NCI-H82 treated with DMSO at 0.1 percent for 48 hours (cell line): Measurements from ENCODE around the gene MEX3A.
"Not testable (repeated sequence)": the region's sequence is repeated elsewhere in the genome, so short reads cannot be mapped to it uniquely, and the experiment has no call there.

Experiments used
- DNase-seq: peaks from one replicate; lab custom pipeline; 2025; ENCODE audit not compliant: unreplicated experiment; lab: John Stamatoyannopoulos, UW

The MEX3A gene

DNA sequence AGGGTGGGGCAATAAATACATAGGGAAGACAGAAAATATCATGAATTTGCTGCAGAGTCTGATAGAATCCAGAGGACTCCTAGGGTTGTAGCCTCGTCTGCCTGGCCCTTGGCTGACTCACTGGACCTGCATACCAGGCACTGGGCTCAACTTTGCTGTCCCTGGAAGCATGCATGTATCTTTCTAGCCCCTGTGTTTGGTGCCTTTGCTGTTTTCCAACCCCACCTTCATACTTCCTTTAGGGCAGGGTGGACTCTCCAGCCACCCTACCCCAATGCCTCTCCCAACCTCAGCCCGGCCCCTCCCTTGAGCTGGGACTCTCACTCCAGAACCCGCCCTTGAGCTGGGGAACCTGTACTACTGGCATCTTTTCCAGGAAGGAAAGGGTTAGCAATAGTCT, 20.1 kb downstream of the MEX3A start:
- no peak for DNase-seq

DNA sequence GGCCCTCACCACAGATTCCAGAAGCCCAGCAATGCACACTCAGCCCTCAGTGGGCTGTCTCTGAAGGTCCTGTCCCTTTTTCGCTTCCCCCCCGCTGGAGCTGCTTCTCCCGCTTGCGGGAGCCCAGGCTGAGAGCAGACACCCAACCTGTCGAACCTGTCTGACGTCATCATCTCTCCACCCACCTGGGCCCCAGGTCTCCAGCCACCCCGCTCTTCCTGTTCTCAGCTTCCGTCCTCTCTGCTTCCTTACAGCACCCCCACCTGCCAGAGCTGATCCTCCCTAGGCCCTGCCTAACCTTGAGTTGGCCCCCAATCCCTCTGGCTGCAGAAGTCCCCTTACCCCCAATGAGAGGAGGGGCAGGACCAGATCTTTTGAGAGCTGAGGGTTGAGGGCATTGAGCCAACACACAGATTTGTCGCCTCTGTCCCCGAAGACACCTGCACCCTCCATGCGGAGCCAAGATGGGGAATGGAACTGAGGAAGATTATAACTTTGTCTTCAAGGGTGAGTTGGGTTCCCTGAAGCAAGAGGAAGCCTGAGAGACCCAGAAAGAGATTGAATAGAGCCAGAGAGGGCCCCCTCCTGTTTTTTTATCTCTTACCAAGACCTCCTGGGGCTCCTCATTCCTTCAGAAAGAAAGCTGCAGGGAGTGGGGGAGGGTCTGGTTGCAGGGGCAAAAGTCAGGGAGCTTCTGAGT, 21.2 kb downstream of the MEX3A start, which contains the start of gene RAB25:
Gene RAB25, plus strand, starts transcription at position 224 of the 700 bp plus-strand sequence. Its CDS starts 241 bp downstream, at position 465.
- DNase-seq = no peak

DNA sequence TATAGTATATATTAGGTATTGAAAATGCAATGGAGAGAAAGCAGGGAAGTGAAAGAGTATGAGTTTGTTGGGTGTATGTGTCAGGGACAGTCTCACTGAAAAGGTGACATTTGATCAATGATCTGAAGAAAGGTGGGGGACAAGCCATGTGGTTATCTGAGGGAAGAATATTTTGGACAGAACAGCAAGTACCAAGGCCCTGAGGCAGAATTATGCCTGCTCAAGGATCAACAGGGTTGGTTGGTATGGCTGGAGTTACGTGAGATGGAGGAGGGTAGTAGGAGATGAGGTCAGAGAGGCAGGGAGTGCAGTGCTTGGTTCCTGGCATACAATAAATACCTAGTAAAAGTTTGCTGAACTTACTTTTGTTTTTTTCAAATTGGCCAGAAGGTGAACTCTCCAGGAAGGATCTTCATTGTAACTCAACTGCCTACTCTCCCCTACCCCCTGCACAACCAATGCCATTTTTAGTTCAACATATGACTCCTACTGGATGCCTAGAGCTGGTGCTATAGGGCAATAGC, 25.9 kb downstream of the MEX3A start:
- no peak for DNase-seq

DNA sequence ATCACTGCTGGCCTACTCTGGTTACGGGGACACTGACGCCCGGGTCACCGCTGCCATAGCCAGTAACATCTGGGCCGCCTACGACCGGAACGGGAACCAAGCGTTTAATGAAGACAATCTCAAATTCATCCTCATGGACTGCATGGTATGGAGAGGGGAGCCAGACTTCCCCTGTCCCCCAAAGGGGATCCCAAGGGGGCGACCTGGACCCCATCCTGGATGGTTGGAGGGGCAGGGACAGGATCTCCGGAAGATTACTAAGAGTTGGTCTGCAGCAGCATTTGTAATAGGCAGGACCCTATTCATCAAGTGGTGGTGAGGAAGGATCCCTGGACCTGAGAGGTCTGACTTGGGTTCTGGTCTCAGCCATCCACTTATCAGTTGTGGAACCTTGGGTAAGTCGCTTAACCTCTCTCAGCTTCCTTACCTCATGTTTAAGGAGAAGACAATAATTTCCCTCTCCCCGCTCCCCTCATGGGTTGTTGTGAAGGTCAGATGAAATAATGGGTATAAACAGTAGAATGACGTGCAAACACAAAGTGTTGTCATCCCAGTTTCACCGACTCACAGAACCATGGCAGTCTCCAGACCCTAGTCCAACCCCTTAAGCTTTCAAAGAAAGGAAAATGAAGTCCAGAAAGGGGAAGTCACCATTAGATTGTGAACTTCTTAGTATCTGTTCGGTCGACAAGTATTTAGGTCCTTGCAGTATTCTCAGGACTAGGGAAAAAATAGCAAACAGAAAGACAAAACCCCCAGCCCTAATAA, 26.8 kb downstream of the MEX3A start:
- no peak for DNase-seq

DNA sequence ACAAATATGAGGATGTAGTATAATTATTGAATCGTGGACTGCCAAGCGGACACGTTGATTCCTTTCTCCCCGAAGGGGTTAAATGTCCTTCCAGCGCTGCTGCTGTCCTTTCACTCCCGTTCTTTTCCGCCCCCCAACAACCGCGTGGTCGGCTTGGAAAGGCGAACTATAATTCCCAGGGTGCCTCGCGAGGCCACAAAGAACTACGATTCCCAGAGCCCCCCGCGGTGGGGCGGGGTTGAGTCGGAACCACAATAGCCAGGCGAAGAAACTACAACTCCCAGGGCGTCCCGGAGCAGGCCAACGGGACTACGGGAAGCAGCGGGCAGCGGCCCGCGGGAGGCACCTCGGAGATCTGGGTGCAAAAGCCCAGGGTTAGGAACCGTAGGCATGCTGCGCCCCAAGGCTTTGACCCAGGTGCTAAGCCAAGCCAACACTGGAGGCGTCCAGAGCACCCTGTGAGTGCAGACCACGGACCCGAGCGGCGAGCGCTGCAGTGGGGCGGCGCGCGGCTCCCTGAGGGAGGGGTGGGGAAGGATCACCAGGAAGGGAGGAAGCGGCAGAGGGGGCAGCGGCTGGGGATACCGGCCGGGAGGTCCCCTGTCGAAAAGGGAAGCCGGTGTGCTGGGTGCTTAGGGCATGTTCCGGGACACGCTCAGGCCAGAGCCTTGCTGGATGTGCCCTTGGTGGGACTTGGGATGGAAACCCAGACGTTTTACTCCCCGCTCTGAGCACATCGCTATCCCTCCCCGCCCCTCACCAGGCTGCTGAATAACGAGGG, 27.6 kb downstream of the MEX3A start, which contains the start of gene LAMTOR2:
Gene LAMTOR2, plus strand, starts transcription at position 283 of the 781 bp plus-strand sequence. Its CDS starts 108 bp downstream, at position 391.
- DNase-seq = peak; percentile 99

DNA sequence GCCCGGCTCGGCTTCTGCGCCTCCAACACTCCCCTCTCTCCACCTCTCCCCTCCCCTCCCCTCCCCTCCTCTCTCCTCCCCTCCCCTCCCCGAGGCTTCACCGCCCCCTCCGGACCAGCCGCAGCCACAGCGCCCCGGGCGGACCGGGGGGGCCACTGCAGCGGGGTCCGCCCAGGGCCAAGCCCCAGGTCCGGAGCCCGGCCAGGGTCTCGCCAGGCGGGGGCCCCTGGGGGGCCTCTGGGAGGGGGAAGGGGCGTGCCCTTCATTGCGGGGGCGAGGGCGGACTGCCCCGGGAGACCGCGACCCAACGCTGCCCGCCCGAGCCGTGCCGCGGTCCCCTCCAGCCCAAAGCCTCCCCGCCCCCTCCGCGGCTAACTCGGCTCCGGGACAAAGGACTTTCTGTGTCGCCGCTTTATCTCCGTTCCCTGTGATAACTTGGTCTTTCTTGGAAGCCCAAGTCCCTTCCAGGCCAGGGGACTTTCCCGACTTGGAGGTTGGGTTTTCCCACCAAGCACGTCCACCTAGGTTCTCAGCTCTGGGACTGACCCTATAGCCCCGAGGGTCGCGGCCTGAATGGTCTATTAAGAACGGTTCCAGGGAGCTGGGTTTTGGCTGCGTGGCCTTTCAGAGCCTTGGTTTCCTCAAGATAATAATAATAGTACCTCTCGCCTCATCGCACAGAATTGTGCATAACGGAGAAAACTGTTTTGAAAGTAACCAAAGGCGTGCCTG, 28.3 kb downstream of the MEX3A start, which contains the start of gene UBQLN4:
Gene UBQLN4, minus strand, starts transcription at position 31 of the 732 bp plus-strand sequence. CDS start 97 bp downstream, outside the sequence.
- DNase-seq = peak; percentile 70

DNA sequence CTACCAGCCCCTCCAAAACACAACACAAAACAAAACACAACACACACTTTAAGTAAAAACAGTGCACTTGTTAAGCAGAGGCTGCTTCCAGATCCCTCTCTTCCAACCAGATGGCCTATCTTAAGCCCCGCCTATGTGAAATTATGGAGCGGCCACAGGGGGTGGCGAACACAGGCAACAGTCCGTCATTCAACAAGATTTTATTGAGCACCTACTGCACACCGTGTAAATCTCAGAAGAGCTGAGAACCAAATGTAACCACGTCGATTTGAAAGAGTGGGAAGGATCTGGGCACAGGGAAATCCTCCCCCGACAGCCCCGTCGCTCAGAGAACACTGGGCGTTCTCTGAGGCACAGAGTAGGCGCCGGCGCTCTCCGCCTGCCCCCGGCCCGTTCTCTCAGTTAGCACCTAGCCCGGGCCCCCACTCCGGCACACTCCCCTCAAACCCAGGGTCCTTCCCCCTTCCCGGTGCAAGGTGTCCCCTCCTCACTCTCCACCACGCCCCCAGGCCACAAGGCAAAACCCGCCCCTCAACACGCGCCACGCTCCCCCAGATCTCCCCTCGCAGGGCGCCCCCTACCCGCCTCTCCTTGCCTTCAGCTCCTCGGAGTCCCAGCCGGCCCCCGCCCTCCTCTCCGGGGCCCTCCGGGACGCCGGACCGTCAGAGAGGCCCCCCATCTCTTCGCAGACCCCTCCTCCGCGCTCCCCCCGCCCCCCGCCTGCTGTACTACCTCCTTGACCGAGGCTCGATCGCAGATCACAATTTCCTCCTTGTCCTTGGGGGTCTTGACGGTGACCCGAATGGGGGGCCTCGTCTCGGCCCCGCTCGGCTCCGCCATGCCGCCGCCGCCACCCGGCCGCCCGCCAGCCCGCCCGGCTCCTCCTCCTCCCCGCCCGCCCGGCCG, 29.1 kb downstream of the MEX3A start:
- peak; percentile 63 for DNase-seq

DNA sequence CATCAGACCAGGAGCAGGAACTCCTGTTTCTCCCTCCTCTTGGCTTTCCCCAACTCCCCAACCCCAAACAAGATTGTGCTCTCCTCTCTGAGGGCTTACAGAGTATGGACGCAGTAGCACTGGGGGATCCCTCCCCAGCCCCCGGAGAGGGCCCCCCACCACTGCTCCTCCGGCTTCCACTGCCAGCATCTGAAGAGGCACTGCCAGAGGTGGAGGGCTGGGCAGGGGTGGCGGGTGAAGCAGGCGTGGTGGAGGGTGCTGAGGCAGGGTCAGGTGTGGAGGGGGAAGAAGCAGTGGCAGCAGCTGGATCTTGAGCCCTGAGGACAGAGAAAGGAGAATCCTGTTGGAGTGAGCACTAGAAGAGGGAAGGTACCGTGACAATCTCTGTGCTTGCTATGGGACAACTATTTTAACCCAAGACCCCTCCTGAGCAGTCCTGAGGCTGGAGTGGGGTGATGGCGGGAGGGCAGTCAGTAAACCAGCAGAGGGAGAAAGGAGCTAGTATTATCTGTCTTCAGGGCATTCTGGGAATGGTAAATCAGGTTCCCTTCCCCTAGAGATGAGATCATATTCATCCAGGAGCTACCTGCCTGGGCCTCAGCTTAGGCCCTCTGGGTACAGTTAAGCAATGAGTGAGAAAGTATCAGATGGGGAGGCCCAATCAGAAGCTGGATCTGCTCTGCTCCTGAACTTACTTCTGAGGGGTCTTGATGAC, 31.1 kb downstream of the MEX3A start:
- DNase-seq = no peak

DNA sequence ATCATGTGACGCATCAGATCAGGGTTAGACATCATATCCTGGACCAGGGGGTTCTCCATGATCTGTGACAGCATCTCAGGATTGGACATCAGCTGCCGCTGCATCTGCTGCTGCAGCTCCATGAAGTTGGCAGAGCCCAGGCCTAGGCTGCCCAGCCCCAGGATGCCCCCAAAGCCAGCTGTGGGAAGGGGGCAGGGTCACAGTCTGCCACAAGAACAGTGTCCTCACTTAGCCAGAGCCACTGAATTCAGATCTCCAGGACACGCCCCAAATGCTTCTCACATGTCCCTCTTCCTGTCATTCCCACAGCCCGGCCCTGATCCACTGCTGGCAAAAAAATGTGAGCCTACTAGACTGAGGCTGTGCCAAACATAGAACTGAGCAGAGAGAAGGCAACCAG, 31.9 kb downstream of the MEX3A start:
- DNase-seq = no peak

DNA sequence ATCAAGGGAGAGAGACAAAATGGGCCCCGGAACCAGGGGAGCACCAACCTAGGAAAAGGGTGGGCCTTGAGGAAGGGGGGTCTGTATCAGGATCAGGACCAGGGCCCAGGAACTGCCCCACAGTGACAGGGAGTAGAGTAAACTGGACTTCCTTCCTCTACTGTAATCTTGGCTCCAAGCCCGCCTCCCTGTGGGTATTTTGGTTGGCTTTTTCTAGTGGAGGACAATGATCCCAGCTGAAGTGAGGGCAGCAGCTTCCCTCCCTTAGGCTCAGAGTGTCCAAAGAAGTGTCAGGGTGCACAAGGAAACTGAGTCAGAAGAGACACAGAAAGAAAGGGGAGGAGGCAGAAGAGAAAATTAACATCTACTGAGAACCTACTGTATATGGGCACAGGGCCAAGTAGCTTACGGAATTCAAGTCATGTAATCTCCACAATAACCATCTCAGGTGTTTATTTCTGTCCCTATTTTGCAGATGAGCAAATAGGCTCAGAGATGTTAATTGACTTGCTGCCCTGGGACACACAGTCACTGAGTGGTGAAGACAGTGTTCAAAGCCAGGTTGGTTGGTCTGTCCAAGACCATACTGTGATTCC, 33.5 kb downstream of the MEX3A start:
- DNase-seq = no peak

DNA sequence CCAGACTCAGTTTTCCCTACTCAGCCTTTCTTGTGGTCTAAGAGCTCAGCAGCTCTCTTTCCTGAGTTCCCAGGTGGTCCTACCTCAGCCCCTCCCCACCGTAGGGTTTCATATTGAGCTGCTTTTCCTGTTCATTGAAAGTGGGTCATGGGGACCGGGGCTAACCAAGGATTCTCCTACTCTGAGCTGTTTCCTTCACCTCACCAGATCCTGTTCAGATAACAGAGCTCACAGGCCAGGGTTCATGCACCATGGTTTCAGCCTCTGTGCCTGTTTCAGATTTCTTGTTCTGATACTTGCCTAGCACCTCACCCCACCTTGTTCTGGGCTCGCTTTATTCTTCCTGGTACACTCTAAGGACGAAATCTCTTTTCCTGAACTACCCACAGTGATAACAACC, 37.2 kb downstream of the MEX3A start:
- no peak for DNase-seq

DNA sequence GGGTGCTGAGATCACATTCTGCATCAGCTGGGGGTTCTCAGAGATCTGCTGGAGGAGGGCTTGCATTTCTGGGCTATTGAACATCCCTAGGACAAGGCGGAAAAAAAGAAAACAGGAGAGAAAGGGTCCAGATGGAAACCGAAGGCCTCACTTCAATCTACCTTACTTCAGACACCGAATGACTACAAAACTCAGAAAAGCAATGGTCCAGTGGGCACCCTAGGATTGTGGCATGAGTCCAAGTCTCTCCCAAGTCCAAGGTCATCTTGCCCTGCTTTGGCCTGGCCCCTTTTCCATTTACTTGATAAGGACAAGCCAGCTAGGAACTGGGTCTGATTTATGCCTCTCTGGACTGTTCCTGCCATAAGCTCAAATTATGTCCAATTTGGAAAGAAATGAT, 39.4 kb downstream of the MEX3A start:
- no peak for DNase-seq

DNA sequence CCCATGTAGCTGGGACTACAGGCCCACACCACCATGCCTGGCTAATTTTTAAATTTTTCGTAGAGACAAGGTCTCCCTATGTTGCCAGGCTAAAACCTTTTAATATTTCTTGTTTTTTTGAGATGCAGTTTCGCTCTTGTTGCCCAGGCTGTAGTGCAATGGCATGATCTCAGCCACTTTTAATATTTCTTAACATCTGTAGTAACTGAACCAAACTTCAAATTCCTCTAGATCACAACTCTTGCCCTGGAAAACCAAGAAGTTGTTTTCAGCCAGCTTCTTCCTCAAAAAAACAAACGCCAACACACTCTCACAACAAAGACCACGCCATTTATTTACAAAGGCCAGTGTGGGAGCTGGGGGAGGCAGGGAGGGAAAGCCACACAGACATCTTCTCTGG, 47.3 kb downstream of the MEX3A start:
- not testable (repeated sequence) for DNase-seq

DNA sequence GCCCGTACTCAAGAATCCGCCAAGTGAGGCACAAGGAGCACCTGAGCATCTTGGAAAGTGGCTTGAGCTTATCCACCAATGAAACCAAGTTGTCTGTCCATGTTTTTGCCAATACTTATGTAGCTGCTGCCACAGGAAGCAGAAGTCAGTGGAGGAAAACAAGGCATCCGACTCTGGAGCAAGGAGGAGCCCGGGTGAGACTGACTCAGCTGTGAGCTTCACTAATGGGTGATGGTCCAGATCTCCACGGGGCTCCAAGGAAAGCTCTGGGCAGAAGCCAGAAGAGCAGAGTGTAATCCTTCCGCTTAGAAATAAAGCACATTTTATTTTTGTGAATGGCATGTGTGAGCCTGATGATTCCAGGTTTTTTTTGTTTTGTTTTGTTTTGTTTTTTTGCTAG, 49.3 kb downstream of the MEX3A start:
- DNase-seq = no peak

DNA sequence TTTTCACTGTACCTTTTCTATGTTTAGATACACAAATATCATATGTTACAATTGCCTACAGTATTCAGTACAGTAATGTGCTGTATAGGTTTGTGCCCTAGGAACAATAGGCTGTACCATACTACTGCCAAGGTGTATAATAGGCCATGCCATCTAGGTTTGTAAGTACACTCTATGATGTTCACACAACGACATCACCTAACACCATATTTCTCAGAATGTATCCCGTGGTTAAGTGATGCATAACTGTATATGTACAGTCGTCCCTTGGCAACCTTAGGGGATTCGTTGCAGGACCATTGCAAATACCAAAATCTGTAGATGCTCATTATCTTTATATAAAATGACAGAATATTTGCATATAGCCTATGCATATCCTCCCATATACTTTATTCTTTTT, 55.7 kb downstream of the MEX3A start:
- DNase-seq = no peak

DNA sequence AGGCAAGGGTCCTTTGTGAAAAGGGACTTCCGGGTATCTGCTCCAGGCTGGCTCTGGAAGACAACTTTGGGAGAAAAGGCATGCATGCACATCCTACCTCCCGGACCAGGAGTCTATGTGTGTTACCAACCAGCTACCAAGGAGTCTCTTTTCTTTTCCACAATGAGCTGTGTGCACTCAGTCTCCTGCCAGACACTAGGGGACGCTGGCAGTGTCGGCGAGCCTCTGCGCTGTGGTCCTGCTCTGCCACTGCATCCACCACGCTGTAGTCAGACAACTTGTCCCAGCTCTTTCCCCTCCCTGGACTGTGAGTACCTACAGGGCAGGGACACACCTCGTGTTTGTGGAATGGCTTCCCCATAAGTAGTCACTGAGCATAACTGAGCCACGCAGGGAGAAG, 56.4 kb downstream of the MEX3A start:
- DNase-seq = peak; percentile 54

DNA sequence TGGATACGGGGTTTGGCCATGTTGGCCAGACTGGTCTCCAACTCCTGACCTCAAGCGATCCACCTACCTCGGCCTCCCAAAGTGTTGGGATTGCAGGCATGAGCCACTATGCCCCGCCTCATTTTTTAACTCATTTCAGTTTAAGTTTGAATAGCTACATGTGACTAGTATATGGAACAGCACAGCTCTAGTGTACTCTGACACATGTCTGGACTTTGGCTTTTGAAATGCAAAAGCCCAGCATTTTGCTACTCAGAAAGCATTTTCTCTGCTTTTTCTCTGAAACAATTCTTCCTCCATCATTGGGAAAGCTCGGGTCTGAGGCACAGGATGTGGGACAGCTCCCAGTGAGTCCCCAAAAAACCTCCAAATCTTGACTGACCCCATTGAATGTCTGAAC, 57.5 kb downstream of the MEX3A start:
- DNase-seq = no peak
